ENCODE measurements around the gene PMIS2.

PMIS2 gene

GRCh38 chr19:35585848-35586247, at the start of gene PMIS2:
PMIS2 (plus strand) TSS chr19:35586173; CDS start chr19:35586260, 87 bp downstream.
- peak; percentile 14 for DNase-seq

- DNase-seq, result no peak
Observed at GRCh38 chr19:35539314-35539713, 46.7 kb upstream of the PMIS2 start.

GRCh38 chr19:35539850-35540249, 46.1 kb upstream of the PMIS2 start:
- DNase-seq, result no peak

GRCh38 chr19:35540356-35540927, 45.5 kb upstream of the PMIS2 start:
- no peak for DNase-seq

GRCh38 chr19:35542209-35542608, 43.8 kb upstream of the PMIS2 start:
- DNase-seq, result no peak

- no peak for DNase-seq
Observed at GRCh38 chr19:35543280-35544109, 42.5 kb upstream of the PMIS2 start.

GRCh38 chr19:35544110-35544802, 41.7 kb upstream of the PMIS2 start:
- no peak for DNase-seq

GRCh38 chr19:35545001-35545854, 40.7 kb upstream of the PMIS2 start, which contains the start of gene TMEM147:
TMEM147 (plus strand) TSS chr19:35545626; CDS start chr19:35545740, 114 bp downstream.
- DNase-seq, result peak; percentile 94

GRCh38 chr19:35545855-35546381, 40.1 kb upstream of the PMIS2 start:
- DNase-seq, result no peak

GRCh38 chr19:35546532-35546931, 39.4 kb upstream of the PMIS2 start:
- DNase-seq, result no peak

GRCh38 chr19:35549174-35549788, 36.7 kb upstream of the PMIS2 start:
- DNase-seq, result peak; percentile 89

- no peak for DNase-seq
Observed at GRCh38 chr19:35549879-35550523, 36.0 kb upstream of the PMIS2 start.

- DNase-seq, result no peak
Observed at GRCh38 chr19:35551091-35551810, 34.7 kb upstream of the PMIS2 start.

- DNase-seq, result no peak
Observed at GRCh38 chr19:35552534-35553384, 33.2 kb upstream of the PMIS2 start.

- no peak for DNase-seq
Observed at GRCh38 chr19:35553385-35554000, 32.5 kb upstream of the PMIS2 start.

- DNase-seq, result no peak
Observed at GRCh38 chr19:35554076-35554475, 31.9 kb upstream of the PMIS2 start.

- DNase-seq, result no peak
Observed at GRCh38 chr19:35555301-35556005, 30.5 kb upstream of the PMIS2 start.

GRCh38 chr19:35556025-35556590, 29.9 kb upstream of the PMIS2 start:
- no peak for DNase-seq
